Large intestine (tissue), 3 donors: ENCODE measurements around the gene HIGD1C. TPM values are rescaled to one million over a fixed set of nuclear protein-coding genes. Genes with fewer than 3 reads are reported as not detected.
"Not testable (repeated sequence)": the region's sequence is repeated elsewhere in the genome, so short reads cannot be mapped to it uniquely, and the experiment has no call there.

ENCODE experiments used
- DNase-seq, 2 donors: peaks; one replicate each; pipeline versions ENCODE4 v3.0.0 to v3.0.0-alpha.2; 2013
- H3K27ac ChIP-seq: one replicate; pipeline ENCODE4 v1.5.1; 2013; ENCODE audit warnings: low read length
- H3K27me3 ChIP-seq: 2 replicates; pipeline ENCODE4 v1.6.1; 2013; ENCODE audit warnings: low read length; ENCODE audit not compliant: control insufficient read depth, insufficient read depth
- H3K36me3 ChIP-seq: 2 replicates; pipeline ENCODE4 v1.6.1; 2013; ENCODE audit warnings: low read length; ENCODE audit not compliant: control insufficient read depth, insufficient read depth
- H3K4me1 ChIP-seq: one replicate; pipeline ENCODE4 v1.6.1; 2013; ENCODE audit warnings: low read length; ENCODE audit not compliant: control insufficient read depth, insufficient read depth
- H3K4me3 ChIP-seq: one replicate; pipeline ENCODE4 v1.5.1; 2013; ENCODE audit warnings: low read length
- H3K9me3 ChIP-seq: one replicate; pipeline ENCODE4 v1.6.1; 2013; ENCODE audit warnings: mild to moderate bottlenecking, low read depth, low read length, moderate library complexity; ENCODE audit not compliant: control insufficient read depth
- WGBS: methylation state at CpG from one replicate; pipeline ENCODE4 v1.1.5; 2013; ENCODE audit warnings: low lambda C conversion rate; ENCODE audit not compliant: insufficient coverage; 5-methylcytosine and 5-hydroxymethylcytosine counted together
- polyA plus RNA-seq: library from polyadenylated mRNA; unstranded; fragments of 120-200 nt; gene quantifications from one replicate; pipeline ENCODE4 v1.2.1, GENCODE V29; 2013

Gene HIGD1C
- polyA plus RNA-seq, 1 donor = not detected

DNA sequence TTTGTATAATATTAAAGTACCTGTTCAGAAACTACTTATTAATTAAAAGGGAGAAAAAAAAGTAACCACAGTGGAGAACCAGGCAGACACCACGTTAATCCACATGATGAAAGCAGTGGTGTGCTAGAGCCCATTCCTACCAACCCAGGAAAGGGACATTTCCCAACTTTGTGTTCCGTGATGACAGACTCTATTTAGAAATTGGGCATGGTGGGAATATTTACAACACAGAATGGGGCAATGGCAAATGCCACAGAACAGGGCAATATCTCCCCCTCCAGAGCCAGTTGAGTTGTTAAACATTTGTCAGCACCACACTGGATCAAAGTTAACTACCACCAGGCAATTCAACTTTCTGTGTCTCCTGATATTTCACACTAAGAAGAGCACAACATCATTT is 1.2 kb upstream of the HIGD1C start:
- Histone ChIP-seq H3K27me3 (no peaks in the 10 kb centered on the region), H3K36me3 (no peaks in the 10 kb centered on the region), H3K27ac (no peak overlapping the region), H3K9me3 (no peaks in the 10 kb centered on the region), H3K4me1 (no peaks in the 10 kb centered on the region), H3K4me3 (no peak overlapping the region)
- DNase-seq = no peak
- WGBS = no CpG with 5 or more reads among the region's 2 CpGs

DNA sequence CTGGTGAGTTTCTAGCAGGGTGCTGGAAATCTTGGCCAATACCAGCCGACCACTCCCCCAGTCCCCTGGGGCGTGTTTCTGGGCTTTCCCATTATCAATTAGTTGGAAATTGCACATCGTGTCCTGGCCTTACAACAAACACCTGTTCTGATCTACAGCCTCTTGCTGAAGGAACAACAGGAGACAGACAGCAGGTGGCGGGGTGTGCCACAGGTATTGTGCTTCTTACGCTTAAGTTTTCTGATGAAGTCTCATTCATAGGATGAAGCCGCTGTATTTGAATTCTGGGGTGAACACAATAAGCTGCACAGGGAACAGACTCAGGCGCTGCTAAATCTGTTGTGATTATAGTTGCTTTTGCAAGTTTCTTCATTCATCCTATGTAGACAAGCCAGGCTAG is 703 bp downstream of the HIGD1C start:
- Histone ChIP-seq H3K4me1 (no peaks in the 10 kb centered on the region), H3K4me3 (no peak overlapping the region), H3K36me3 (no peaks in the 10 kb centered on the region), H3K27me3 (no peaks in the 10 kb centered on the region), H3K9me3 (no peaks in the 10 kb centered on the region), H3K27ac (no peak overlapping the region)
- WGBS = no CpG with 5 or more reads among the region's 7 CpGs
- no peak for DNase-seq

DNA sequence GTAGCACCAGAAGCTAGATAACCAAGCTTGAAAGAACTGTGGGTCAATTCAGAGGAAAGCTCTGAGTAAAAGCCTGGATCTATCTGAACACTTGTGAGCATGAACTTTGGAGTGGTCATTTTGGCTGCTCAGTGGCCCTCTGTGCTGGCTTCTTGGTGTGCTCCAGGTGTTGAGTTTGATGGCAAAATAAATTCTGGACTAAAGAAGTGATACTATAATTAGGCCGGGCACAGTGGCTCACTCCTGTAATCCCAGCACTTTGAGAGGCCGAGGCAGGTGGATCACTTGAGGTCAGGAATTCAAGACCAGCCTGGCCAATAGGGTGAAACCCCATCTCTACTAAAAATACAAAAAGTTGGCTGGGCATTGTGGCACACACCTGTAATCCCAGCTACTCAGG is 2.4 kb downstream of the HIGD1C start:
- no CpG with 5 or more reads among the region's 2 CpGs for WGBS
- not testable (repeated sequence) for H3K27me3 ChIP-seq, H3K9me3 ChIP-seq, H3K27ac ChIP-seq, H3K4me1 ChIP-seq, H3K36me3 ChIP-seq, H3K4me3 ChIP-seq, DNase-seq

DNA sequence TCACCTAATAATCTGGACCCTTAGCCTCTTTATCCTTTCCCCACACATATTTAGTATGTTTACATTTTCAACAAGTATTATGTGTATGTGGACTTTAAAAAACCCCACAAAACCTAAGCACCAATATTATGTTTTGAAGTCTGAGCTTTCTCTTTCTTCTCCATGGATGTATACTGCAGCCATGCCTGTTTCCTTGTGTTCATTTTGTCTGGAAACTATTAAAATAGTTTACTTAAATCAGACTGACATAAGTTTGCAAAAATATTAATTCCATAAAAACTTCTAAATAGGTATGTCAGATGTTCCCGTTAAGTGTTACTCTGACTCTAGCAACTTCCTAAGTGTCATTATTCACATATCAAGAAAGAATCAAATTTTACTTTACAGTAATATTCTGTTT is 2.9 kb downstream of the HIGD1C start:
- Histone ChIP-seq H3K27me3 (no peaks in the 10 kb centered on the region), H3K27ac (no peak overlapping the region), H3K9me3 (no peaks in the 10 kb centered on the region), H3K4me3 (no peak overlapping the region), H3K36me3 (no peaks in the 10 kb centered on the region), H3K4me1 (no peaks in the 10 kb centered on the region)
- no peak for DNase-seq
- 91% methylated on average over 1 of the region's 1 CpG for WGBS

DNA sequence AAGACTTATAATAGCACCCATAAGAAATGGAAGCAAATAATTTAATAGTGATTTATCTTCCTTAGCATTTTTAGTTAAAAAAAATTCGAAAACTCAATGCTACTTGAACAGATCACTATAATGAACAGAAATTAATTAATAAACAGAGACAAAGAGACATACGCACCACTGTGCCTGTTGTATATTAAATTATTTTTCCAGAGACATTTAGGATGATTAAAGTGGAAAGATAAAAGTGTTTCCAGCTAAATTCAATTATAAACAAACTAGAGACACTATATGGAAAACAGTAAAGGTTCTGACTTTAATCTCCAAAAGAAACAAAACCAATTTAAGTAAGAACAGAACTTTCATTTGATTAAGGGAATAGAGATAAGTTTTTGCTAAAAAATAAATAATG is 3.4 kb downstream of the HIGD1C start:
- H3K36me3 ChIP-seq = no peaks in the 10 kb centered on the region
- no peak overlapping the region for H3K27ac ChIP-seq
- no peaks in the 10 kb centered on the region for H3K27me3 ChIP-seq
- DNase-seq = no peak
- no peaks in the 10 kb centered on the region for H3K9me3 ChIP-seq
- no peak overlapping the region for H3K4me3 ChIP-seq
- no peaks in the 10 kb centered on the region for H3K4me1 ChIP-seq
- WGBS = no CpG with 5 or more reads among the region's 2 CpGs

DNA sequence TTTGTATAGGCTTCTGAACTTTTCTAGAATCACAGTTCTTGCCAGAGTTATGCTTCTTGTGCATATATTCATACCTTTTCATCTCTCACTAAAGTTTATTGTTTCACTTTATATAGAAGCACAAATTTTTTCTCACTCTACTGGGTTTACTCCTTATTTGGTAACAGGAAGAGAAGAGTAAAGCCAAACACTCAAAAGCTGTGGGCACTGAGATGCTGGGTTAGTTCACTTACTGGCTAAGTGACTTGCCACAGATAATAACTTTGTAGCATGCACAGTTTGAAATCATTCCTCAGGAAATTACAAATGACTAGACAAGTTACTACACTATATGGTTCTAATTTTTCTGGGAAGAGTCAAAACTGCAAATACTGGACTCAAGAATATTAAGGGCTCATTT is 7.8 kb downstream of the HIGD1C start:
- Histone ChIP-seq H3K27ac (no peak overlapping the region), H3K4me1 (no peaks in the 10 kb centered on the region), H3K36me3 (no peaks in the 10 kb centered on the region), H3K27me3 (no peaks in the 10 kb centered on the region), H3K4me3 (no peak overlapping the region), H3K9me3 (no peaks in the 10 kb centered on the region)
- DNase-seq = no peak

DNA sequence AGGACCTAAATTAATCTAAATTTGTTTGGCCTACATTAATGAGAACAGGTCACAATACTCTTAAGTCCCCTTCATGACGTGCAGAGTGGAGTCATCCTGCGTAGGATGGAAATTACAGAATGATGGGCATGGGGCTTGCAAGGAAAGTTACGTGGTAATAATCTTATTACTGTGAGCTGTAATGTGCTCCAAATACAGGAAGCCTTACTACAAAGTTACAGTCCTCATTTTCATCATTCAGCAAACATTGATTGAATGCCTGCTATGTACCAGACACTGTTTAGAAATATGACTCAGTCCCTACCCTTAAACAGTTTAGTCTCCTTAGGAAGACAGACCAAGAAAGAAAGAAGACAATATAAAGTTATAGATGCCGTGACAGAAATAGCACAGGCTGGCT is 9.4 kb downstream of the HIGD1C start:
- WGBS = no CpG with 5 or more reads among the region's 4 CpGs
- Histone ChIP-seq H3K27ac (no peak overlapping the region), H3K9me3 (no peaks in the 10 kb centered on the region), H3K36me3 (no peaks in the 10 kb centered on the region), H3K27me3 (no peaks in the 10 kb centered on the region), H3K4me1 (no peaks in the 10 kb centered on the region), H3K4me3 (no peak overlapping the region)
- no peak for DNase-seq

DNA sequence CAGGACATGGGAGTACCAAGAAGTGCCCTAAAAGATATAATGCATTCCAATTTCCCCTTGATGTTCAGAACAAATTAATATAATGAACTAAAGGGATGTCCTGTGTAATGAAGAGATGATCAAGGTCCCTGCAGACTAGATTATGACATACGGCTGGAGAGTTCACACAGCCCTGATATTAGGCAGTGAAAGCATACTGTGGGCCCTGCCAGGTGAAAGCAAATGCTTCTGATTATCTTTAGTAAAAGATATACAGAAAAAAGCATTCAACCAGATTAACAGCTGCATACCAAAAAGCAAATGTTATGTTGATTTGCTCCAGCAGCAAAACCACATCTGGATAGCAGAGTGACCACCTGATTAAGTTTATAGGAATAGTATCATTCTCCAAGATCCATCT is 12.1 kb downstream of the HIGD1C start:
- Histone ChIP-seq H3K27ac (no peak overlapping the region), H3K4me1 (no peaks in the 10 kb centered on the region)
- WGBS = no CpG with 5 or more reads among the region's 1 CpG

DNA sequence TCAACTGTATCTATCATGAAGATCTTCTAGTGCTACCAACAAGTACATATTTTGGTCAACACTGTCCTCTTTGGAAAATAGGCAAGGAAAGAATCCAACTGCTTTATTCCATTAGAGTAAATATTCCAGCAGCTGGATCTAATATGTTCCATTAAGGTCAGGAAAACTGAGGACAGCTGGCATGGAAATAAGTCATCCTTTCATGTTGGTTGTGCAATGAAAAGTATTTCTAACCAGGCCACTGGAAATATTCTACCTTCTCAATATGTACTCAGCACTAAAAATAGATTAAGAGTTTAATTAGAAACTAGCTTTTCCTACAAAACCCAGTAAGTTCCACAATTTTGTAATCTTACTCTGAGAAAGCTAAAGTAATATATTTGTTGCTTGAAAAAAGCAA is 19.6 kb downstream of the HIGD1C start:
- no peak overlapping the region for H3K27ac ChIP-seq
- DNase-seq = no peak
- no peak overlapping the region for H3K4me3 ChIP-seq
- no peaks in the 10 kb centered on the region for H3K27me3 ChIP-seq
- peaks cover 21% of the 10 kb centered on the region for H3K36me3 ChIP-seq
- H3K4me1 ChIP-seq = no peaks in the 10 kb centered on the region
- H3K9me3 ChIP-seq = peaks cover 6% of the 10 kb centered on the region

More for the DNA sequence above, 12.1 kb downstream of the HIGD1C start:
- no peak for DNase-seq
- Histone ChIP-seq H3K9me3 (no peaks in the 10 kb centered on the region), H3K4me3 (no peak overlapping the region), H3K36me3 (peaks cover 12% of the 10 kb centered on the region), H3K27me3 (no peaks in the 10 kb centered on the region)

DNA sequence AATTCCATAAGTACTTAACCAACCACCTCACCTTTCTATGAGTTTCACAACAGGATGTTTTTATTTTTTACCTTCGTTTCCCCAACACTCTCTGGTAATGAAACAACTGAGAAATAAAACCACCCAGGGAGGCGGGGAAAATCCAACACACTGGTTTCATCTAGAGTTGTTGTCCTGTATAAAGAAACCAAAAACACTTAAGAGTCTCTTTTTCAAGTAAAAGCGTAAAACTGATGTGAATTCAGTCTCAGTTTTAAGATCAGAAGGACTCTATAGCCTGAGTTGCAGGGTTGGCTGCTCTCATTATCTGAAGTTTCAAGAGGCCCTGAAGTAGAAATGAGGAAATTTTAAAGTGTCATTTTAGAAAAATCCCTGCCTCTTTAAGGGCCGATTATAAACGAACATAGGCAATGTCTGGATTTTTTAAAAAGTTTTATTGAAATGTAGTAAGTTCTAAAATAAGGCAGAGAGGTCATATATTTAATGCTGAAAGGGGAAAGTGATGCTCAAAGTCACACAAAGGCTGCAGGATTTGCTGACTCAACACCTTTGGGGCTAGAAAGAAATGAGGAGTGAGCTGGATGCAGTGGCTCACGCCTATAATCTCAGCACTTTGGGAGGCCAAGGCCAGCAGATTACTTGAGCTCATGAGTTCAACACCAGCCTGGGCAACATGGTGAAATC is 27.2 kb downstream of the HIGD1C start:
- H3K4me3 ChIP-seq = no peak overlapping the region
- WGBS = 88% methylated on average over 3 of the region's 6 CpGs
- no peaks in the 10 kb centered on the region for H3K9me3 ChIP-seq
- peak in 1 of 2 donors; percentile 11 for DNase-seq
- no peaks in the 10 kb centered on the region for H3K27me3 ChIP-seq
- H3K4me1 ChIP-seq = peaks cover 12% of the 10 kb centered on the region
- H3K27ac ChIP-seq = no peak overlapping the region
- no peaks in the 10 kb centered on the region for H3K36me3 ChIP-seq

DNA sequence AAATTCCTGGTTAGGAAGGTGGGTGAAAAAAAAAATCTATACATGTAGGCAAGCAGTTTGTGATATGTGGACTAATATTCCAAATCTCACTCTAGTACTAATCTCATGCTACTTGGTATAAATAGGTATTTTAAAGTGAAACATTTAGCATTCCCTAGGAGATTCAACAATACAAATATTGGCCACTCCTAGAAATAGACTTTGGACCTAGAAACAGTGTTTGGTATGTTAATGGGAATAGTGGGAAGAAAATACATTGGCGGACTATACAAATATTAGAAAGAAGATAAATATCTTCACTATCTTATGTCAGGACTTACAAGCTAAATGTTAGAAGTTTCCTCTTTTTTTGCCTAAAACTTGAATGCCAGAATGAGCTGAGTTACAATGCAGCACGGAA is 28.2 kb downstream of the HIGD1C start:
- Histone ChIP-seq H3K27me3 (no peaks in the 10 kb centered on the region), H3K4me3 (no peak overlapping the region), H3K4me1 (peaks cover 12% of the 10 kb centered on the region), H3K27ac (peak overlapping the region; percentile 43), H3K9me3 (no peaks in the 10 kb centered on the region), H3K36me3 (no peaks in the 10 kb centered on the region)
- peak; percentile 22 to 60 for DNase-seq
- WGBS = 50% methylated on average over 2 of the region's 2 CpGs
